ENCODE measurements around the gene ZNF804B.

GRCh38 chr7:89067048-89067447, 307.5 kb downstream of the ZNF804B start:
- TF ChIP-seq MXI1 (IDR thresholded peaks at IDR 0.05; ENCODE audit: borderline replicate concordance, low read depth, low read length) (no peak), RFX5 (IDR thresholded peaks at IDR 0.05; ENCODE audit: low read depth, low read length) (no peak), RAD21 (IDR thresholded peaks at IDR 0.05; ENCODE audit: low read length) (no peak), CTCF (conservative IDR thresholded peaks at IDR 0.05; ENCODE audit: low read depth, low read length) (no peak), SMC3 (IDR thresholded peaks at IDR 0.05; ENCODE audit: low read depth, low read length) (no peak), POLR2A (IDR thresholded peaks at IDR 0.05; ENCODE audit: low read depth, low read length) (no peak), NFE2L2 (IDR thresholded peaks at IDR 0.05; ENCODE audit: low read depth, low read length) (no peak), BHLHE40 (IDR thresholded peaks at IDR 0.05; ENCODE audit: low read depth, low read length) (no peak), USF2 (IDR thresholded peaks at IDR 0.05; ENCODE audit: low read depth, low read length) (no peak), CHD1 (IDR thresholded peaks at IDR 0.05; ENCODE audit: low read depth, low read length) (no peak), RCOR1 (IDR thresholded peaks at IDR 0.05; ENCODE audit: insufficient replicate concordance, low read length) (no peak)
- TF ChIP-seq, protein P1, sequence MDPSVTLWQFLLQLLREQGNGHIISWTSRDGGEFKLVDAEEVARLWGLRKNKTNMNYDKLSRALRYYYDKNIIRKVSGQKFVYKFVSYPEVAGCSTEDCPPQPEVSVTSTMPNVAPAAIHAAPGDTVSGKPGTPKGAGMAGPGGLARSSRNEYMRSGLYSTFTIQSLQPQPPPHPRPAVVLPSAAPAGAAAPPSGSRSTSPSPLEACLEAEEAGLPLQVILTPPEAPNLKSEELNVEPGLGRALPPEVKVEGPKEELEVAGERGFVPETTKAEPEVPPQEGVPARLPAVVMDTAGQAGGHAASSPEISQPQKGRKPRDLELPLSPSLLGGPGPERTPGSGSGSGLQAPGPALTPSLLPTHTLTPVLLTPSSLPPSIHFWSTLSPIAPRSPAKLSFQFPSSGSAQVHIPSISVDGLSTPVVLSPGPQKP (IDR thresholded peaks at IDR 0.05; ENCODE audit: borderline replicate concordance, low read depth, low read length), result no peak
